ENCODE measurements around the gene DOC2B. TPM values are rescaled to one million over a fixed set of nuclear protein-coding genes. Genes with fewer than 3 reads are reported as not detected.

DOC2B gene
- total and polyA plus RNA-seq, 8 donors: 2.4 to 6.9 (median 3.4) TPM

- Histone ChIP-seq H3K36me3 (peaks cover 0 to 17% of the 10 kb centered on the region in 2 donors), H3K27ac (no peak overlapping the region), H3K9me3 (no peaks in the 10 kb centered on the region), H3K4me3 (no peak overlapping the region), H3K4me1 (no peaks in the 10 kb centered on the region), H3K27me3 (no peaks in the 10 kb centered on the region)
- DNase-seq (no peak), ATAC-seq (no peak)
- TF ChIP-seq CTCF (IDR thresholded peaks at IDR 0.05): no peak
- intact Hi-C loops (cut with DNase I): no loop called here
Observed at GRCh38 chr17:163514-164098, 17.8 kb downstream of the DOC2B start.

GRCh38 chr17:162689-163088 is 18.8 kb downstream of the DOC2B start:
- H3K4me3 ChIP-seq: no peak overlapping the region

GRCh38 chr17:161481-161880 is 20.0 kb downstream of the DOC2B start:
- Histone ChIP-seq H3K27me3 (no peaks in the 10 kb centered on the region), H3K4me1 (no peaks in the 10 kb centered on the region), H3K36me3 (peaks cover 0 to 17% of the 10 kb centered on the region in 2 donors), H3K27ac (no peak overlapping the region), H3K4me3 (no peak overlapping the region), H3K9me3 (no peaks in the 10 kb centered on the region)
- DNase-seq: peak in 1 of 4 donors; percentile 43
- ATAC-seq: no peak
- TF ChIP-seq CTCF (IDR thresholded peaks at IDR 0.05): no peak
- intact Hi-C loops (cut with DNase I): no loop called here

More at GRCh38 chr17:162689-163088, 18.8 kb downstream of the DOC2B start:
- DNase-seq (no peak), ATAC-seq (no peak)
- no peak overlapping the region for H3K27ac ChIP-seq
- TF ChIP-seq CTCF (IDR thresholded peaks at IDR 0.05): no peak
- H3K9me3 ChIP-seq: no peaks in the 10 kb centered on the region
- H3K36me3 ChIP-seq: peaks cover 0 to 17% of the 10 kb centered on the region in 2 donors
- intact Hi-C loops (cut with DNase I): no loop called here
- no peaks in the 10 kb centered on the region for H3K27me3 ChIP-seq
- H3K4me1 ChIP-seq: no peaks in the 10 kb centered on the region

GRCh38 chr17:160336-160735 is 21.1 kb downstream of the DOC2B start:
- H3K4me3 ChIP-seq: no peak overlapping the region
- no peak overlapping the region for H3K27ac ChIP-seq
- no peaks in the 10 kb centered on the region for H3K4me1 ChIP-seq
- intact Hi-C loops (cut with DNase I): no loop called here
- DNase-seq (peak in 1 of 4 donors; percentile 67), ATAC-seq (no peak)
- peaks cover 0 to 26% of the 10 kb centered on the region in 2 donors for H3K36me3 ChIP-seq
- TF ChIP-seq CTCF (IDR thresholded peaks at IDR 0.05): no peak
- H3K9me3 ChIP-seq: no peaks in the 10 kb centered on the region
- H3K27me3 ChIP-seq: no peaks in the 10 kb centered on the region

- Histone ChIP-seq H3K9me3 (no peaks in the 10 kb centered on the region), H3K4me3 (no peak overlapping the region), H3K36me3 (peaks cover 0 to 26% of the 10 kb centered on the region in 2 donors), H3K27me3 (no peaks in the 10 kb centered on the region), H3K27ac (no peak overlapping the region), H3K4me1 (no peaks in the 10 kb centered on the region)
- no peak for TF ChIP-seq CTCF (IDR thresholded peaks at IDR 0.05)
- ATAC-seq (no peak), DNase-seq (peak in 1 of 4 donors; percentile 43)
- intact Hi-C loops (cut with DNase I): no loop called here
Observed at GRCh38 chr17:159609-160008, 21.8 kb downstream of the DOC2B start.

All from left lung (tissue), 10 donors.